Measurements from ENCODE around the gene HOXA6. TPM values are rescaled to one million over a fixed set of nuclear protein-coding genes. Genes with fewer than 3 reads are reported as not detected.
A peak's percentile ranks its signal among the peaks of the same experiment; 100 is the strongest.

Gene HOXA6
- total and polyA plus RNA-seq, 2 donors from 2014 or later: 1.1 to 22.0 TPM

- H3K9ac ChIP-seq (ENCODE audit: low read length in 3 of 3): peak overlapping the region in 1 of 3 donors; percentile 77
Measured at GRCh38 chr7:27161214-27161720, 13.7 kb upstream of the HOXA6 start.

GRCh38 chr7:27160546-27161213 is 13.1 kb upstream of the HOXA6 start:
- peak overlapping the region; percentile 27 to 77 (median 69) for H3K9ac ChIP-seq (ENCODE audit: low read length in 3 of 3)
- peaks cover 0 to 6% (median 5%) of the 10 kb centered on the region in 3 donors for H3K4me1 ChIP-seq (ENCODE audit: control insufficient read depth in 2 of 3, insufficient read depth in 2 of 3, low read depth in 1 of 3, low read length in 3 of 3)
- peak; percentile 99 for TF ChIP-seq CTCF (IDR thresholded peaks at IDR 0.05; ENCODE audit: borderline replicate concordance, extremely low read depth, insufficient read depth)
- H3K9me3 ChIP-seq (ENCODE audit: control insufficient read depth in 2 of 3, insufficient read depth in 1 of 3, low read length in 3 of 3): no peaks in the 10 kb centered on the region
- peaks cover 0 to 9% (median 5%) of the 10 kb centered on the region in 3 donors for H3K36me3 ChIP-seq (ENCODE audit: control insufficient read depth in 2 of 3, insufficient read depth in 3 of 3, low read length in 3 of 3)
- DNase-seq (peak; percentile 96 to 98 (median 97)), FAIRE-seq (no peak)
- H3K4me3 ChIP-seq (ENCODE audit: low read length in 3 of 3): peak overlapping the region; percentile 23 to 86 (median 77)
- peak overlapping the region; percentile 96 to 98 for H3K27ac ChIP-seq (ENCODE audit: low read depth in 2 of 2, low read length in 2 of 2)
- intact Hi-C loops (cut with DNase I): no loop called here
- H3K27me3 ChIP-seq (ENCODE audit: control insufficient read depth, insufficient read depth, low read length): no peaks in the 10 kb centered on the region

More at GRCh38 chr7:27161214-27161720, 13.7 kb upstream of the HOXA6 start:
- peaks cover 0 to 9% (median 5%) of the 10 kb centered on the region in 3 donors for H3K36me3 ChIP-seq (ENCODE audit: control insufficient read depth in 2 of 3, insufficient read depth in 3 of 3, low read length in 3 of 3)
- peak overlapping the region; percentile 96 to 98 for H3K27ac ChIP-seq (ENCODE audit: low read depth in 2 of 2, low read length in 2 of 2)
- no peaks in the 10 kb centered on the region for H3K27me3 ChIP-seq (ENCODE audit: control insufficient read depth, insufficient read depth, low read length)
- H3K4me1 ChIP-seq (ENCODE audit: control insufficient read depth in 2 of 3, insufficient read depth in 2 of 3, low read depth in 1 of 3, low read length in 3 of 3): peaks cover 0 to 6% (median 5%) of the 10 kb centered on the region in 3 donors
- FAIRE-seq (no peak), DNase-seq (peak in 4 of 5 donors; percentile 75 to 90 (median 84))
- intact Hi-C loops (cut with DNase I): no loop called here
- no peaks in the 10 kb centered on the region for H3K9me3 ChIP-seq (ENCODE audit: control insufficient read depth in 2 of 3, insufficient read depth in 1 of 3, low read length in 3 of 3)
- TF ChIP-seq CTCF (IDR thresholded peaks at IDR 0.05; ENCODE audit: borderline replicate concordance, extremely low read depth, insufficient read depth): no peak
- H3K4me3 ChIP-seq (ENCODE audit: low read length in 3 of 3): peak overlapping the region; percentile 23 to 86 (median 77)

GRCh38 chr7:27160145-27160545 is 12.6 kb upstream of the HOXA6 start:
- FAIRE-seq (no peak), DNase-seq (peak in 2 of 5 donors; percentile 70 to 82)
- H3K9ac ChIP-seq (ENCODE audit: low read length in 3 of 3): peak overlapping the region; percentile 40 to 77 (median 69)
- TF ChIP-seq CTCF (IDR thresholded peaks at IDR 0.05; ENCODE audit: borderline replicate concordance, extremely low read depth, insufficient read depth): no peak
- peak overlapping the region; percentile 96 to 98 for H3K27ac ChIP-seq (ENCODE audit: low read depth in 2 of 2, low read length in 2 of 2)
- peaks cover 0 to 9% (median 5%) of the 10 kb centered on the region in 3 donors for H3K36me3 ChIP-seq (ENCODE audit: control insufficient read depth in 2 of 3, insufficient read depth in 3 of 3, low read length in 3 of 3)
- intact Hi-C loops (cut with DNase I): no loop called here
- H3K4me1 ChIP-seq (ENCODE audit: control insufficient read depth in 2 of 3, insufficient read depth in 2 of 3, low read depth in 1 of 3, low read length in 3 of 3): peaks cover 0 to 7% (median 5%) of the 10 kb centered on the region in 3 donors
- peak overlapping the region; percentile 23 to 86 (median 77) for H3K4me3 ChIP-seq (ENCODE audit: low read length in 3 of 3)
- no peaks in the 10 kb centered on the region for H3K9me3 ChIP-seq (ENCODE audit: control insufficient read depth in 2 of 3, insufficient read depth in 1 of 3, low read length in 3 of 3)
- no peaks in the 10 kb centered on the region for H3K27me3 ChIP-seq (ENCODE audit: control insufficient read depth, insufficient read depth, low read length)

Measured in kidney (tissue), 14 donors.